Stimulated activated CD4-positive, alpha-beta T cell treated with anti-CD3 and anti-CD28 coated beads, Interleukin-15, amount 100 ng/mL, for 24 hours (primary cell): Measurements from ENCODE around the gene WWC1.
"Not testable (repeated sequence)": the region's sequence is repeated elsewhere in the genome, so short reads cannot be mapped to it uniquely, and the experiment has no call there.

Experiments
- DNase-seq: peaks from one replicate; pipeline ENCODE4 v3.0.0-alpha.2; 2020

The WWC1 gene

DNA sequence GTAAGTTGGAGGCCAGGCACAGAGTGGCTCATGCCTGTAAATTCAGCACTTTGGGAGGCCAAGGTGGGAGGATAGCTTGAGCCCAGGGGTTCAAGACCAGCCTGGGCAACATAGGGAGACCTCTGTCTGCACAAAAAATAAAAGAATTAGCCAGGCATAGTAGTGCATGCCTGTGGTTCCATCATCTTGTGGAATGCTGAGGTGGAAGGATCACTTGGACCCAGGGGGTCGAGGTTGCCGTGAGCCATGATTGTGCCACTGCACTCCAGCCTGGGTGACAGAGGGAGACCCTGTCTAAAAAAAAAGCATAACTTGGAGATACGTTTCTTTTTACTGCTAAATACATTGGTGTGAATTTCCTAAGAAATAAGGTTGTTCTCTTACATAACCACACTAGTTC, 19.1 kb downstream of the WWC1 start:
- not testable (repeated sequence) for DNase-seq

DNA sequence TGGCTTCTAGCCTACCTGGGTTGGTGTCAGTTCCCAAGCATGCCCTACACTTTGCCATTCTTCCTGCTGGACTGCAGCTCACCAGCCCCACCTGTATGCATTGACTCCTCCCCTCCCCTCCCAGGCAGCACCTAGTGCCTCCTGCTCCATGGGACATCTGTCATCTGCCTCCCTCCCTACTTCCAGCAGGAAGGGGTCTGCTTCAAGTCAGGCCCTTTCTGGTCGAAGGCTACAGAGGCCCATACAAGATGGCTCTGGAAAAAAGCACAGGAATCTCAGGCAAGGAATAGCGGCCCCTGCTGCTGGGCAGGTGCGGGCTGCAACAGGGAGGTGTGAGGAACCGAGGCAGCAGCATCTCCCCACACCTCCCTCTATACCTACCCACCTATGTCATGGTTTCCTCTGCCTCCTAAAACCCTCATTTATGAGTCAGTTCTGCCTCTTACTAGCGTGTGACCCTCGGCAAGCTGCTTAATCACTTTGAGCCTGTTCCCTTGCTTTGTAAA, 19.7 kb downstream of the WWC1 start:
- DNase-seq: no peak

DNA sequence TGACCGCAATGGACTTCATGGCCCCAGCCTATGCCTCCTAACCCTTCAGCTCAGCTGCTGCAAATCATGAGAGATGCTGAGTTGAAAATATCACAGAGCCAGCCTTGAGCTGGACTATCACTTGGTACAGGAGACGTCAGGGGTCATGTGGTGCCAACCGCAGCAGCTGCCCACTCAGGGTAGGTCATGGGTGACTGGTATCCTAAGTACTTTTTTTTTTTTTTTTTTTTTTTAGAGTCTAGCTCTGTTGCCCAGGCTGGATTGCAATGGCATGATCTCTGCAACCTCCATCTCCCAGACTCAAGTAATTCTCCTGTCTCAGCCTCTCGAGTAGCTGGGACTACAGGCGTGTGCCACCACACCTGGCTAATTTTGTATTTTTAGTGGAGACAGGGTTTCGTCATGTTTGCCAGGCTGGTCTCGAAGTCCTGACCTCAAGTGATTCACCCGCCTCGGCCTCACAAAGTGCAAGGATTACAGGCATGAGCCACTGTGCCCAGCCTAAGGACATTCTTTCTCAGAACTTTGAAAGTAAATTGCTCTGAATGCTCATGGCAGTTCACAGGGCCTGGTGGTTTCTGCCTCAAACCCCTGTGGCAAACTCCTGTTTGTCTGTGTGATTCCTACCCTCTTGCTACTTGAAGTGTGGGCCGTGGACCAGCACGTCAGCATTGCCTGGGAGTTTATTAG, 21.3 kb downstream of the WWC1 start:
- DNase-seq: no peak

DNA sequence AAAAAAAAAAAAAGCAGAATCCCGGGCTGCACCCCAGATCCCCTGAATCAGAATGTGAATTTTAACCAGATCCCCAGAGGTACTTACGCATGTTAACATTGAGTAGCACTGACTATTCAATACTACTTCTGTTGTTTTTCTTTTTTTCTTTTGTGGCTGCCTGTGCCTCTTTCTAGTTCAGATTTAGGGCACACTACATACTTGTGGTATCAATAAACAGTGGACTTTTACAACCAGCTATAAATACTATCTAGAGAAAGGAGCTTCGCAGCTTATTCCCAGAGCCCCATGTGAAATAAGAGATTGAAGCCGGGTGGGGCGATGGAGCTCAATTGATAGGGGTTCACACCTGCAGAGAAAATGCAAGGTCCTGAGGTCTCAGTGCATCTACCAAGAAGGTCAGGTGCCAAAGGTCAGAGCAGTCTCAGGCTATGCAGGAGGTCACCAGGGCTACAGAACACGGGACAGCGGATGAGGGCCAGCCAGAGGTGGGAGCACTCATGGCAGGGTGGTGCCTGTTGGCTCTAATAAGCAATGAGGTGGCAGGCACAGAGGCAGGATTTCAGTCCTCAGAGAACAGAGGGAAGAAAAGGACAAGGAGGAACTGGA, 22.3 kb downstream of the WWC1 start:
- no peak for DNase-seq

DNA sequence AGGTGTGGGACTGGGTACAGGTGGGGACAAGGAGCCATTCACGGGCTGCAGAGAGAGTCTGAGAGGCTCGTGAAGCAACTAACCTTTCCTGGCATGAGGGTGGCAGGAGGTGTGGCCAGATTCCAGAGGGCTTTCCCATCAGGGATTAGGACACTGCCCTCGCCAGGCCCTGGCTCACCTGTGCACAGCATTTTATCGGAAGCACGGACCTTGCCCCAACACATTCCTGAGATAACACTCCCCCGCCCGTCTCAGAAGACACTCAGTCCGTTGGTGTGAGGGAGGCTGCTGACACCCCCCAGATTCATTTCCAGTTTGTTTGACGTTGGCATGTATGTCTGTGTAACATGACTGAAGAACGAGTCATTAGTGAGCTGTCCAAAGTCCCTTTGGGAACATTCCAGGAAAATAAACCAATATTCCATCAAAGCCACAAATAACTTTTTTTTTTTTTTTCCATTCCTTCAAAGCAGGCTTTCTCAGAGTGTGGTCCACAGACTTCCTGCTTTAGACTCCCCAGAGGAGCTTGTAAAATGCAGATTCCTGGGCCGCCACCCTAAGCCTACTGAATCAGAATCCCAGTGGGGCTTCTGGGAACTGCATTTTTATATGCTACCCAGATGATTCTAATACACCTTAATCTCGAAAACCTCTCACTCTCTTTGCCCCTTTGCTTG, 23.4 kb downstream of the WWC1 start:
- no peak for DNase-seq

DNA sequence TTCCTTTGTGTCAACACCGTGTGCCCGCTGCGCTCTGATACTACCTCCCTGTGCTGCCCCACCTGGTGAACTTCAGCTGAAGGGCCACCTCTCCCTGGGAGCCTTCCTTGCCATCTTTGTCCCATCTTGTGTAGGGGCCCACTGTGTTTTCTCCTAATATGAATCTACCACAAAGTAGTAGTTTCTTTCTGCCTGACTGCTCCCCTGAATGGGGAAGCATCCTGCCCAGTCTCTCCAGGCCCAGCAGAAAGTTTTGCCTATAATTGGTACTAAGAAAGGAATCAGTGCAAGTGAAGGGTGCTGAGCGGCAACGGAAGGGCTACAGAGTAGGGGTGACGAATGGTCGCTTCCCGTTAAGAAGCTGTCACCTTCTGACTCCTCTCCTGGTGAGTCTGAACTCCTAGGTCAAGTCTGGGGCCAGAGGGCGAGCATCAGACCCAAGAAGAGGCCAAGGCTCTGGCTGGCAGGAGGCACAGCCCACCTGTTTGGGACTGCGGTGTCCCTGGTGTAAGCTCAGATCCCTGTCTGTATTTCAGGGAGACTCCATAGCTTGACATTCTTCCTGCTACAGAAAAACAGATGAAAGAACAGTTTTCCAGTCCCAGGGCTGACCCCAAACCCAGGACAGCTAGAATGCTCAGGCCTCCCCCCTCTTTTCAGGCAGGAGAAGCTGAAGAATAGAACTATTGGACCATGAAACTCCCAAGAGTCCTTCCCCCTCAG, 24.1 kb downstream of the WWC1 start:
- DNase-seq: no peak

DNA sequence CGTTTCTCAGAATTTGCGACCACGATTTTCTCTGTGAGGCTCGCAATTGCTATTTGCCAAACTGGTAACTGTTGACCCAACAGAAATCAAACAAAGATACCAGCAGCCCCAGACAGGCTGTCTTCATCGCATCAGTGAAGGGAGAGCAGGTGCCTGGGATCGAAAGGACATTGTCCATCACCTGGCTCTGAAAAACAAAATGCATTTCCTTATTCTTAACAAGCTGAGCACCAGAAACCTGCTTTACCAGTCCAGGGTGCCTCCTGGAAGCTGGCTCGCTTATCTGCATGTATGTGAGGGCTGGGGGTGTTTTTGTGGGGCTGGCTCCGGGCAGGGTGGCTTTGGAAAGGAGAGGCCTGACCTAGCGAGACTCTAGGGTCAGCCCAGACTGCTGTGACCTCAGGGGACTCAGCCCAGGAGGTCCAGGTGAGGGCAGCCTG, 24.7 kb downstream of the WWC1 start:
- DNase-seq: no peak

DNA sequence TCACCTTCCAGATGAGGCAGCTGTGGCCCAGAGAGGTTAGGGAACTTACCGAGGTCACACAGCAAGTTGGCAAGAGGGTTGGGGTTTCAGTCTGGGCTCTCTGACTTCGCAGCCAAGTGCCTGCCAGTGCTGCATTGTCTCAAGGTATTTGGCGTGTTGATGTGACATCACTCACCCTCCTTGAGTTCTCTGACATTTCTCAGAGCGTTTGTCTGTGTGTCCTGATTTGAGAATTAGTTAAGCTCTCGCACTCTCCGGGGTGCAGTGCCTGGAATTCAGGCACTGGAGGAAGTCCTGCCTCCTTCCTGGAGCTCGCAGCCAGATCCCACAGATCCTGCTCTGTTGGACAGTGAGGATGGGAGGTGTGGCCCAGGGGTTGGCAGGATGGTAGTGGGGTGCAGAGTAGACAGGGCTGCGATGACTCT, 25.7 kb downstream of the WWC1 start:
- no peak for DNase-seq

DNA sequence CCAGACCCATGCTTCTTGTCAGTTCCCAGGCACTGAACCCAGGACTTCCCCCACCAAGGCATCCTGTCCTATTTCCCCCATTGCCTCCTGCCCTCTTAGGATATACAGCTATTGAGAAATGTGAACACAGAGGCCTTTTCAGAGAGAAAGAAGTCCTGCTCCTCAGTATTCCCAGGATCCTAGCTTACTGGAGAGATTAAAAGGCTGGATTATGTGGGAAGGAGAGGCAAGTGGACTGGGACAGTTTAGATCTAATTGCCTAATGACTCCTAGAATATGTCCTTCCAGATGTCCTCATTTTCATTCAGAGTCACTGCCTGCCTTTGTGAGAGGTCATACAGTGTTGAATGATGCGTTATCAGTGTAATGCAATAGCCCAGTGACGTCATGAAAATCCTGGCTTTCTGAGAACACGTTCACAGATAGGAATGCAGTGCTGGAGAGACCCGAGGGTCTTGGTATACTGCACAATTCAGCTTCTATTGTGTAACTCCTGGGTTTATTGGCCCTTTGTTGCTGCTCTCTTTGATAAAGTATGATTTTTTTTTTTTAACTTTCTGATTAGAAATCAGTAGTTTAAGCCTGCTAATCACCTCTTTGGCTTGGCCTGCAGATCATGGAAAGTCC, 26.2 kb downstream of the WWC1 start:
- no peak for DNase-seq

DNA sequence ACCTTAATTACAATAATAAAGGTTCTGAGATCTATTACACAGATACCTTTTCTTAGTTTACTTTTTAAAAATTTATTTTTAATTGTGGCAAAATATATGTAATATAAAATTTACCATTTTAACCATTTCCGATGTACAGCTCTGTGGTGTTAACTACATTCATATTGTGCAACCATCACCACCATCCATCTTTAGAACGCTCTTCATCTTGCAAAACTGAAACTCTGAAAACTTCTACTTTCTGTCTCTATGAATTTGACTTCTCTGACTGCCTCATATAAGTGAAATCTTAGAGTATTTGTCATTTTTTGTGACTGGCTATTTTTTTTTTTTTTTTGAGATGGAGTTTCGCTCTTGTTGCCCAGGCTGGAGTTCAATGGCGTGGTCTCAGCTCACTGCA, 26.8 kb downstream of the WWC1 start:
- no peak for DNase-seq

DNA sequence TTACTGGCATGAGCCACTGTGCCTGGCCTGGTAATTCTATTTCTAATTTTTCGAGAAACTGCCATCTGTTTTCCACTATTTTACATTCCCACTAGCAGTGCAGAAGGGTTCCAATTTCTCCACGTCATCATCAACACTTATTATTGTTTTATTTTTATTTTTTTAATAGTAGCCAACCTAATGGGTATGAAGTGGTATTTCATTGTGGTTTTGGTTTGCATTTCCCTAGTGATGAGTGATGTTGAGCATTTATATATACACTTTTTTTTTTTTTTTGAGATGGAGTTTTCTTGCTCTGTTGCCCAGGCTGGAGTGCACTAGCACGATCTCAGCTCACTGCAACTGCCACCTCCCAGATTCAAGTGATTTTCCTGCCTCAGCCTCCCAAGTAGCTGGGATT, 28.3 kb downstream of the WWC1 start:
- DNase-seq: no peak

DNA sequence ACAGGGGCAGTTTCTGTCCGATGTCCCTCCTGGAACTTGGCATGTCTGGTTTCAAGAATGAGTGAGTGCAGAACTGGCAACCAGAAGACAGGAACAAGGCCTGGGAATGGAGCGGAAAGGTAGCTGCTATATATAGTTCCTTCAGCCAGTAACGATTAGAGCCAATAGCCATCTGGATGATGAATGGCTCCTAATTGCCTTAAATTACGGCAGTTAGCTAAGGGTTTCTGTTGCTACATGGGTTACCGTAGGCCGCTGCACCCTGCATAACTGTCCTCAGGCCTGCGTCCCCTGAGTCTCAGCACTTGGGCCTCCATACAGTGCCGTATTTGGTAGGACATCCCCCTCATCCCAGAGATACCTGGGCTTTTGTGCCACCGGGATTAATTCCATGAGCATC, 29.4 kb downstream of the WWC1 start:
- DNase-seq: no peak

DNA sequence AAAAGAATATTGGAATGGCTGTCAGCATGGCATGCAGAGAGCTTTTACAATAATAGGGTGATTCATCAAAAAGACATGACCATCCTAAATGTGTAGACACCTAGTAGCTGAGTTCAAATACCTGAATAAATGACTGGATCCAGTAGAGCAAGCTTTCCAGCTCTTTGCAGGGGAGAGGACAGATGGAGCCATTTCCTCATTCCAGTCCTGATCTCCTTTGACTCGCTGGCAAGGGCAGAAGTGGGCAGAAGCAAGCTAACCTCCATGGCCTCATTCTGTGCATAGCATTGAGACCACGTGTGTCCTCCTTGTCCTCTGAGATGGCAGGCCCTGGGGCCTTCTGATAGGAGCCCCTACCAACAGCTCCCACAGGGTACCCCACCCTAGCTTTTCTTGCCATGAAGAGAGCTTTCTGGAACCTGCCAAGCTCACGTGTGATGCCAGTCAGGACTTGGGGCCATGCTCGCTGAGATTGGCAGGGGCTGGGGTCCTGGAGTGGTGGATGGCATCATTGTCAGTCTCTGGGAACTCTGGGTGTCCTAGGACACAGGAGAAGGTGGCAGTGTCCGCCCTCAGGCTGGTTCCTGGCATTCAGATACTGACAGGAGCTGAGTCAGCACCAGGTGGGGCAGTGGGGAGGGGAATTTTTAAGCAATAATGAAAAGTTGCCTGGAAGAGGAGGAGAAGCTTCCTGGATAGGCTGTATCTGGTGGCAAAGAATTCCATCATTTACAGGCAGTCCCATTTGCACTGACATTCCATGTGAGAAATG, 33.6 kb downstream of the WWC1 start:
- no peak for DNase-seq

DNA sequence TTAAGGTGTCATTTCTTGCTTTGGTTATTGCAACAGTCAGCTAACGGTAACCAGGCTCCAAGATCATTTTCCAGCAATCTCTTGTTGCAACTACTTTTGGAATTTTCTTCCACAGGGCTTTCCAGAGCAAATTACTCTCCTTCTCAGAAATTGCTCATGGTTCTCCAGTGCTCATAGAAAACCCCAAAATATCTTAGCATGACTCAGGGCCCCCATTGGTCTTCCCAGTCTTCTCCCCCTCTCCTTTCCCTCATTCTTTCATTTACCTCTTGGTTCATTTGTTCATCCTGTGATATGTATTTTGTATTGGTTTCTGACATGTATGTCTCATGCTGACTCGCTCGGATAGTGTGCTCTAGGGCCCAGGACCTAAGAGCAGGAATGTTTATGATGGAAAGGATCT, 35.6 kb downstream of the WWC1 start:
- no peak for DNase-seq

DNA sequence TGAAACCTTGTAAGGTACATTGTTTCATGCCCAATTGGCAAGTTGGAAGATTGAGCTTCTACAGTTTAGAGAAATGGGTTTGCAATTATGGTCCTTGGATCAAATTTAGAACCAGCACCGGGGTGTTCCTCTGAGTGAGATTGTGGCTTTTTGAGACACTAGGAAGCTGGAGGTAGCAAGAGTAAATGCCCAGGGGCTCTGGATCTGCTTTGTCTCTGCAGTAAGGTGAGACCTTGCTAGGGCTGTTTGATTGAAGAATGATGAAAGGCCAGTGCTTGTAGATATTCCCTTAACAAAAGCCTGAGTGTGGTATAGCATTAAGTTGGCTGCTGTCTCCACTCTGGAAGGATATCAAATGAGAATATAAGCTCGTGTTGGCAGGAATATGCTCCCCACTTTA, 36.0 kb downstream of the WWC1 start:
- DNase-seq: no peak

DNA sequence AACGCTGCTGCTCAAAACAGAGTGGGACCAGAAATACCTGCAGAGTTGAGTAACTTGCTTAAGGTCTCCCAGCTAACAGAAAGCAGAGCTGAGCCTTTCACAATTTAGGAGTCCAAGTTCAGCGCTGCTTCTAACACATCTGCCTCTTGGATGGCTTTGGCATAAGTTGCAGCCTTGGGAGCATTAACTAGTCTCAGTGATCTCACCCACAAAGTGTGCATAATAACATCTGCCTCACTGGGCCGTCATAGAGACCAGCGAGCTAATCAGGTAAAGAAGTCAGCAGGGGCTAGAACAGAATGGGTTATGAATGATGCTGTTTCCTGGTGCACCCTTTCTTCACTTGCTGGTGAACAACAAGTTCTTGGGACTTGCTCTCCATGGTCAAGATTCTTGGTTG, 36.5 kb downstream of the WWC1 start:
- DNase-seq: no peak

DNA sequence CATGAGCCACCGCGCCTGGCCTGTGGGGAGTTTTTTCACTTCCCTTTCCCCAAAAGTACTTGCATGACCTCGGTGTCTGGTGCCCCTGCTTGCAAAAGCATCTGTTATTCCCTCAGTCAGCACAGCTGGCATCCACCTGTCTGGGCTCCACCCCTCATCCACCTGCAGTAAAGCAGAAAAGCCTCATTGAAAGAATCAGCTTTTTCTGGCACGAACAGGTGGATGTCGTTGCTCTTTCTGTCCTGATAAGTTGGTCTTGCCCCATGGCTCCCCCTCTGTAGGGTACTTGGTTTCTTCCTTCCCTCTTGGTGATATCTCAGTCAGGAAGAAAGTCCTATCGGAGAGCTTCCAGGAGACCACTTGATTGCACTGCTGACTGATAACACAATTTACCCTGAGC, 37.4 kb downstream of the WWC1 start:
- no peak for DNase-seq

DNA sequence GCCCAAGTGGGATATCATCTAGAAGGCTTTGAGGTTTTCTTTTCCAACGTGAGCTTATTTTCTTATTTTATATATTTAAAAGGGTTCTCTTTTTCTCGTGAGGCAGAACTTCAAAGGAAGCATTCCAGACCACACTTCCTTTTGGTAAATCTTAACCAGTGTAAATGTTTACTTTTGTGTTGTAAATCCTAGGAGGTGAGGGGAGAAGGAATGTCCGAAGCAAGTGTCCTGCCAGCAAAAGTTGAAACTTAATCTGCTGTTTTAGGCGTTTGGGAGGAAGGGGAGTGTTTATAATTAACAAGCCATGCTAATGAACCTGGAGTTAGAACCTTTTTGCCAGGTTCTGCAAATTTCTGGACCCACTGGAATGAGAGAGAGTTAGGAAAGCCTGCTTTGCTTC, 37.9 kb downstream of the WWC1 start:
- no peak for DNase-seq

DNA sequence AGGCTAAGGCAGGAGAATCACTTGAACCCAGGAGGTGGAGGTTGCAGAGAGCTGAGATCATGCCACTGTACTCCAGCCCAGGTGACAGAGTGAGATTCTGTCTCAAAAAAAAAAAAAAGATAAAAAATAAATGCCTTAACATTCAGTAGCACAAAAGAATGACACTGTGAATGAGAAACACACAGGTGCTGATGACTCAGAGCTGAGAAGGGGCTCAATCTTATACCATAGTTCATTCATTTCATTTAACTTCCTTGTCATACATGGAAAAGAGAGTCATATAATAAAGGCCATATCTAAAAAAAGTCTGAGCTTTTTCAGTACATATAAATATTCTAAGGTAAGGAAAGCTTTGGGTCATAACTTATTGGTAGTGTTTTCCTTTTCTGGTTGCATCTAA, 40.6 kb downstream of the WWC1 start:
- no peak for DNase-seq

DNA sequence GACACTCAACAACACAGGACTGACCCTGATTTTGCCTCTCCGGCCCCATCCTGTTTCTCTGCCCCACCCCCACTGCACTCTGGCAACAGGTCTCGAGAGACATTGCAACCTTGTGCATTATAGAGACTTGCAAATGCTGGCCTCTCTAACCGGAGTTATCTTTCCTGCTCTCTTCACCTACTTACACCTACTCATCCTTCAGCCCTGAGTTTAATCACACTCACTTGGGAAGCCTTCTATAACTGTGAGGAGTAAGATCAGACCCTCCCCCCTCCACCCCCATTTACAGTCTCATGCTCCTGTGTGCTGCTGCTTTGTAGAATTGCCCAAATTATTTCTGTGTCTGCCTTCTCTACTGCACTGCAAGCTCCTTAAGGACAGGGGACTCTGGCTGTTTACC, 42.8 kb downstream of the WWC1 start:
- DNase-seq: no peak

DNA sequence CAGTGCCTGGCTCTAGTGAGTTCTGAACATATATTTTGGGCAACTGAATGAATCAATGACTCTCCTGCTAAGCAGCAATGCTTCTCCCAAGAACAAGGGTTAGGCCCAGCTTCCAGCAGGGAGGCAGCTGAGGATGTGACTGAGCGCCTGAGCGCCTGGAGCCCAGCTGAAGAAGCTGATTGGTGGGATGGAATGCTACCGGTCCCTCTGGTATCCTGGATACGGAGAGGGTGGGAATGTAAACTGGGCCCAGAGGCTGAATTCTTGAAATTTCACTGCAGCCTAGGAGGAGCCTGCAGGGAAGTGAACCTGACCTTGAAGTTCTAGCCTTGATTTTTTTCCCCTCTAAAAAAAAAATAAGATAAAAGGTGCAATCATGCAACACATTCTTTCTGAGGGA, 43.2 kb downstream of the WWC1 start:
- DNase-seq: no peak

DNA sequence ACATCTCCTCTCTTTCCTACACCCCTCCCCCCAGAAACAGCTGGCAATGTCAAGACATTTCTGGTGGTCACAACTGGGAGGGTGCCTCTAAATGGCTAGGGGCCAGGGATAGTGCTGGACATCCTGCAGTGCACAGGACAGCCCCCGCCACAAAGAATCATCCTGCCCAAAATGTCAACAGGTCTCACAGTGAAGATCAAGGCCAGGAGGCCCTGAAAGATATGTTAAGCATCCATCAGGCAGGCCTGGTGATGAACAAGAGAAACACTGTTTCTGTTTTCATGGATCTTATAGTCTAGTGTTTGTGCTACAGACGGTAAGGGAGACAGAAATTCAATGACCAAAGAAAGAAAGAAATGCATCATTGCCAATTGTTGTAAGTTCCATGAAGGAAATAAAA, 45.9 kb downstream of the WWC1 start:
- no peak for DNase-seq
